B cell (primary cell): Measurements from ENCODE around the gene OXA1L. TPM values are rescaled to one million over a fixed set of nuclear protein-coding genes. Genes with fewer than 3 reads are reported as not detected.

Source experiments
- ATAC-seq: fragments of 200-7000 bp; cut with Tn5 transposase; one replicate; pipeline ENCODE4 v1.10.0; 2021; ENCODE audit warnings: low read depth, mild to moderate bottlenecking, moderate number of reproducible peaks, moderate library complexity
- CTCF ChIA-PET: fragments of 350-600 bp; sonication (Branson Sonifier 250); formaldehyde crosslinking; loops from one replicate; lab custom pipeline; 2021; ENCODE audit warnings: antibody characterized with exemption, inconsistent platforms; lab: Charles Lee
- POLR2A ChIA-PET: fragments of 350-600 bp; sonication (Branson Sonifier 250); formaldehyde crosslinking; loops from one replicate; lab custom pipeline; 2021; ENCODE audit warnings: antibody characterized with exemption; lab: Charles Lee
- DNase-seq: peaks from one replicate; pipeline ENCODE4 v3.0.0; 2013
- H2AFZ ChIP-seq: 2 replicates; pipeline ENCODE4 v1.6.1; 2012; ENCODE audit warnings: mild to moderate bottlenecking, low read depth, low read length; ENCODE audit not compliant: insufficient read depth, poor library complexity, severe bottlenecking
- H3K27ac ChIP-seq, 2 donors: 1 replicate in 1 of 2; 2 replicates in 1 of 2; pipeline ENCODE4 v1.5.1; 2012 to 2013; ENCODE audit warnings: low read length in 2 of 2, mild to moderate bottlenecking in 2 of 2, moderate library complexity in 1 of 2
- H3K27me3 ChIP-seq, 4 experiments: fragments of 200-600 bp in 1 of 4; sonication (generic) in 1 of 4; replicated peaks in 1 of 4; 1 replicate in 2 of 4; 2 replicates in 2 of 4; pipeline versions ENCODE4 v1.6.1 to v1.7.0; 2013 to 2016; ENCODE audit warnings: low read length in 3 of 4, mild to moderate bottlenecking in 2 of 4, mixed read lengths in 1 of 4, moderate library complexity in 1 of 4; ENCODE audit not compliant: insufficient read depth in 4 of 4, control insufficient read depth in 3 of 4; ENCODE audit errors: control extremely low read depth in 1 of 4
- H3K36me3 ChIP-seq, 2 experiments: replicated peaks in 1 of 2; 1 replicate in 1 of 2; 2 replicates in 1 of 2; pipeline versions ENCODE4 v1.6.1 to v1.7.1; 2013; ENCODE audit warnings: low read length in 1 of 2; ENCODE audit not compliant: insufficient read depth in 2 of 2, control insufficient read depth in 1 of 2; ENCODE audit errors: control extremely low read depth in 1 of 2, extremely low read depth in 1 of 2
- H3K4me1 ChIP-seq, 2 donors: fragments of 200-600 bp in 1 of 2; sonication (generic) in 1 of 2; 1 replicate in 1 of 2; 2 replicates in 1 of 2; pipeline versions ENCODE4 v1.5.1 to v1.6.1; 2013 to 2017; ENCODE audit warnings: low read length in 2 of 2; ENCODE audit not compliant: control insufficient read depth in 2 of 2, insufficient read depth in 2 of 2
- H3K4me2 ChIP-seq: replicated peaks from 2 replicates; pipeline ENCODE3; 2012; ENCODE audit warnings: mild to moderate bottlenecking, low read depth, low read length; ENCODE audit not compliant: poor library complexity, severe bottlenecking
- H3K4me3 ChIP-seq, 5 experiments: fragments of 200-600 bp in 1 of 5; sonication (generic) in 1 of 5; 1 replicate in 3 of 5; 2 replicates in 2 of 5; pipeline versions ENCODE4 v1.5.1 to v1.7.0; 2011 to 2016; ENCODE audit warnings: low read length in 4 of 5, mild to moderate bottlenecking in 4 of 5, low read depth in 2 of 5, control low read depth in 1 of 5, moderate library complexity in 1 of 5; ENCODE audit not compliant: insufficient read depth in 1 of 5; ENCODE audit errors: control extremely low read depth in 1 of 5, extremely low read depth in 1 of 5
- H3K79me2 ChIP-seq: fragments of 200-600 bp; sonication (generic); one replicate; pipeline ENCODE4 v1.6.0; 2016; ENCODE audit warnings: low read length; ENCODE audit not compliant: control insufficient read depth, insufficient read depth
- H3K9ac ChIP-seq: fragments of 200-600 bp; sonication (generic); 2 replicates; pipeline ENCODE4 v1.6.1; 2017; ENCODE audit warnings: mild to moderate bottlenecking, low read length, moderate library complexity
- H3K9me3 ChIP-seq, 3 donors: one replicate each; pipeline versions ENCODE4 v1.6.1 to v1.7.1; 2013; ENCODE audit warnings: low read length in 2 of 3; ENCODE audit not compliant: control insufficient read depth in 2 of 3, insufficient read depth in 1 of 3; ENCODE audit errors: control extremely low read depth in 1 of 3
- H4K20me1 ChIP-seq: 2 replicates; pipeline ENCODE4 v1.6.0; 2012; ENCODE audit warnings: mild to moderate bottlenecking, low read length; ENCODE audit not compliant: insufficient read depth, control insufficient read depth, poor library complexity, severe bottlenecking
- H3K27ac Mint-ChIP-seq: one replicate; pipeline ENCODE4 v1.8.0; 2021; ENCODE audit warnings: mixed read lengths
- H3K27me3 Mint-ChIP-seq: one replicate; pipeline ENCODE4 v1.8.0; 2021; ENCODE audit warnings: mixed read lengths
- H3K4me1 Mint-ChIP-seq: one replicate; pipeline ENCODE4 v1.8.0; 2021; ENCODE audit warnings: mixed read lengths
- H3K4me3 Mint-ChIP-seq: one replicate; pipeline ENCODE4 v1.8.0; 2021; ENCODE audit warnings: mixed read lengths
- H3K9me3 Mint-ChIP-seq: one replicate; pipeline ENCODE4 v1.8.0; 2022; ENCODE audit warnings: mixed read lengths; ENCODE audit not compliant: insufficient read depth
- CTCF ChIP-seq: fragments of 200-600 bp; IDR thresholded peaks from one replicate; pipeline ENCODE4 v1.8.0; 2022; ENCODE audit warnings: antibody characterized with exemption, mild to moderate bottlenecking
- EZH2 ChIP-seq: IDR thresholded peaks from 2 replicates; pipeline ENCODE4 v1.6.1; 2012; ENCODE audit warnings: borderline replicate concordance, low read depth, mild to moderate bottlenecking, moderate library complexity, low read length; ENCODE audit not compliant: insufficient read depth, poor library complexity, severe bottlenecking
- WGBS: methylation state at CpG from one replicate; pipeline ENCODE4 v1.1.5; 2013; ENCODE audit warnings: missing lambda C conversion rate; ENCODE audit not compliant: insufficient coverage; 5-methylcytosine and 5-hydroxymethylcytosine counted together
- intact Hi-C: fragments of 100-400 bp; cut with micrococcal nuclease; formaldehyde crosslinking; loops from one replicate; pipeline ENCODE4 v1.10.0; 2022
- polyA plus RNA-seq: library from polyadenylated mRNA; depleted of rRNA; stranded (reverse); fragments of >200 nt; gene quantifications from 2 replicates; pipeline ENCODE4 v1.2.3, GENCODE V29; 2012
- total RNA-seq, 2 donors: library from RNA; stranded (reverse); fragments of 120-200 nt in 1 of 2; gene quantifications; 1 replicate in 1 of 2; 2 replicates in 1 of 2; pipeline versions ENCODE4 v1.2.3 to v1.2.4, GENCODE V29; 2013 to 2022

Gene OXA1L
- total and polyA plus RNA-seq, 2 donors (not counting 1 experiment from before 2014, with no cell fraction given): 147 to 201 TPM

GRCh38 chr14:22800346-22800745 is 33.9 kb downstream of the OXA1L start:
- Mint-ChIP-seq H3K4me3 (no peak overlapping the region), H3K4me1 (peaks cover 84% of the 10 kb centered on the region), H3K27ac (no peak overlapping the region), H3K9me3 (no peaks in the 10 kb centered on the region), H3K27me3 (no peaks in the 10 kb centered on the region)
- 97% methylated on average over 9 of the region's 10 CpGs for WGBS
- intact Hi-C loops: no loop called here
- ChIA-PET POLR2A (interaction anchor here (0.5 to 1.3 kb wide), 2 partner anchors 9 to 53 kb away, joined by 4 to 7 read pairs; no protein-coding TSS in a partner anchor), CTCF (interaction anchor here (0.6 to 14.9 kb wide), 4 partner anchors 21 to 230 kb away, joined by 3 to 129 read pairs (median 4); no protein-coding TSS in a partner anchor)
- Histone ChIP-seq H4K20me1 (no peaks in the 10 kb centered on the region), H3K79me2 (peaks cover 14% of the 10 kb centered on the region), H3K36me3 (peaks cover 0 to 8% of the 10 kb centered on the region in 2 experiments), H3K4me3 (no peak overlapping the region), H2AFZ (no peak overlapping the region), H3K9ac (no peak overlapping the region), H3K27me3 (no peaks in the 10 kb centered on the region), H3K27ac (no peak overlapping the region), H3K4me1 (peaks cover 31 to 48% of the 10 kb centered on the region in 2 donors), H3K9me3 (peaks cover 0 to 4% (median 0%) of the 10 kb centered on the region in 3 donors), H3K4me2 (no peak overlapping the region)
- ATAC-seq (no peak), DNase-seq (no peak)
- TF ChIP-seq CTCF (no peak), EZH2 (no peak)

GRCh38 chr14:22801716-22802115 is 35.2 kb downstream of the OXA1L start:
- H3K27ac ChIP-seq: no peak overlapping the region
- Mint-ChIP-seq H3K27ac (peak overlapping the region; percentile 44), H3K27me3 (no peaks in the 10 kb centered on the region), H3K4me3 (no peak overlapping the region), H3K9me3 (no peaks in the 10 kb centered on the region), H3K4me1 (peaks cover 79% of the 10 kb centered on the region)
- H3K4me2 ChIP-seq: no peak overlapping the region
- DNase-seq: no peak
- peaks cover 19% of the 10 kb centered on the region for H3K79me2 ChIP-seq
- no peak overlapping the region for H3K9ac ChIP-seq
- ATAC-seq: no peak
- no peaks in the 10 kb centered on the region for H4K20me1 ChIP-seq
- H3K27me3 ChIP-seq: no peaks in the 10 kb centered on the region
- H3K9me3 ChIP-seq: peaks cover 0 to 4% (median 0%) of the 10 kb centered on the region in 3 donors
- 86% methylated on average over 5 of the region's 8 CpGs for WGBS
- H2AFZ ChIP-seq: no peak overlapping the region
- H3K4me1 ChIP-seq: peaks cover 25 to 41% of the 10 kb centered on the region in 2 donors
- H3K36me3 ChIP-seq: peaks cover 0 to 6% of the 10 kb centered on the region in 2 experiments
- CTCF ChIA-PET: interaction anchor here (0.7 to 14.9 kb wide), 3 partner anchors 11 to 20 kb away, joined by 3 to 129 read pairs (median 10); no protein-coding TSS in a partner anchor
- POLR2A ChIA-PET: interaction anchor here (1.5 kb wide), 1 partner anchor 70 kb away, joined by 3 read pairs; no protein-coding TSS in a partner anchor
- intact Hi-C loops: no loop called here
- TF ChIP-seq CTCF (no peak), EZH2 (no peak)
- no peak overlapping the region for H3K4me3 ChIP-seq
